ENCODE data around the gene UIMC1.

The UIMC1 gene

DNA sequence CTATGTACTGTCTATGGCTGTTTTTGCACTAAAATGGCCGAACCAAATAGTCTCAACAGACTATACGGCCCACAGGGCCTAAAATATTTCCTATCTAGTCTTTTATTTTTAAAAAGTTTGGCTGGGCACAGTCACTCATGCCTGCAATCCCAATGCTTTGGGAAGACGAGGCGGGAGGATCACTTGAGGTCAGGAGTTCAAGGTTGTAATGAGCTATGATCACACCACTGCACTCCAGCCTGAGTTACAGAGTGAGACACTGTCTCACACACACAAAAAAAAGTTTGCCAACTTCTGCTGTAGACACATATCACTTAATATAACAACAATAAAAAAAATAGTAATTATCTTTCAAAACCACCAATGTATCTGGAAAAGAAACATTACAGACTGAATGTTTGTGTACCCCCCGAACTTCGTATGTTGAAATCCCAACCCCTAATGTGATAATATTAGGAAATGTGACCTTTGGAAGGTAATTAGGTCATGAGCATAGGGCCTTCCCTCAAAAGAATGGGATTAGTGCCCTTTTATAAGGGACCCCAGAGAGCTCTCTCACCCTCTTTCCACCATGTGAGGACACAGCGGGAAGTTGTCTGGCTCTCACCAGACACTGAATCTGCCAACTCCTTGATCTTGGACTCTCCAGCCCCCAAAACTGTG lies 53.9 kb downstream of the UIMC1 start:
- DNase-seq (ENCODE audit: low spot score): no peak

DNA sequence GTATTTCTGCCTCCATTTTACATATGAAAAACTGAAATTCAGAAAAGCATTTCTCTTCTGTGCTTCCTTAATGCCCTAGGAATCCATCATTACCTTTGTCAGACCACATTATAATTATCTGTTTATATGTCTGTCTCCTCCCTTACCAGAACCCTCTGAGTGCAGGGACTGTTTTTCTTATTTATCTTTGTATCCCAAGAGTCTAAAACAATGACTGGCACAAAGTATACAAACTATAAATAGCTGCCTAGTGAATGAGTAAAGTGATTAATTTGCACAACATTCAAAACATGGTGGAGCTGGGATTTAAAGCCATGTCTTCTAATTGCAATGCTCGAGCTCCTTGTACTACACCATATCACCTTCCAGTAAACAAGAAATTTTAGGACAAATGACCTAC lies 58.1 kb downstream of the UIMC1 start:
- no peak for DNase-seq (ENCODE audit: low spot score)

DNA sequence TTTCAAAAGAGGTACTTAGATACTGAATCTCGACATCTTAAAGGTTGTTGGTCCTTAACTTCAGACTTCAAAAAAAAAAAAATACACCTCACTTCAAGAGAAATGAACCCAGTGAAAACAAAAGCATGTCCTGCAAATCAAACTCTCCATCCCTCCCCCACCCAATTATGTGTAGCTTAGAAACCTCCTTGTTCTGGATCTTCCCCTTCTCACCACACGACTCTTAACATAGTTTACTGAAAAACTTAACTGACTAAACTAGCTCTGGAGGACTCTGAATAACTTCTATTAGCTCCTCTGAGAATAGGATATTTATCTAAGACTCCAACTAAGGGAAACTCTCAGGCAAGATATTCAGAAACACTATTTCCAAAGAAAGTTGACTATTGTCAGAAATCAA lies 58.7 kb downstream of the UIMC1 start:
- no peak for DNase-seq (ENCODE audit: low spot score)

DNA sequence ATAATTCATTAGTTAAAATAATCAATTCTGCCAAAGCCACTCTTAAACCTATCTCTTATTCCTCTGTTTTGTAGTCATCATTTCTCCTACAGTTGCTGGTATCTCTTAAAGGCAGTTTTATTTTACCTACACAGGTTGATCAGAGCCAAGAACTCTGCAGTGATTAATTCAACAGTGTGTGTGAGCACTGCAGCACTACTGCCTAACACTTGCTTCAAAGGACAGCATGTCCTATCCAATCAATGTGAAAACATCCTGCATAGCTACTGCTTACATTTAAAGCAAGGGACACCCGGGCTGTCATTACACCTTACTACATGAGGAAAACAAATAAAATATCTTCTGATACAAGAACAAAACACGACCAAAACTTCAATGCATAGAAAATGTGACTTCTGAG lies 62.3 kb downstream of the UIMC1 start:
- no peak for DNase-seq (ENCODE audit: low spot score)

DNA sequence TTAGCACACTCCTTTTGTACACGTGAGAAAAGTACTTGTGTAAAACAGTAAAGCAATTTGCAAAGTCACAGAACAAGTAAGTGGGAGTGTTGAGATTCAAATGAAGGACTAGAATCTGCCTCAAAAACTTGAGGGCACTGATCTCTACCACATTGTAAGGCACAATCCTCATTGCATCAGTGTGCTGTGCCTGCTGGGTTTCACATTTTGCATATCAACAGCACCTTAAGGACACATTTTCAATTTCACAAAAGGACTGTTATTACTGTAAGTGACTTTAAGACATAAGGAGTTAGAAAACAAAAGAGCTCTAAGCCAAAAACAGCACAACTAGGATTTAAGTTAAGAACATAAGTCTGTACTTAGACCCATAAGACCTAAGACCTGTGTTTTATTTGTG lies 62.8 kb downstream of the UIMC1 start:
- no peak for DNase-seq (ENCODE audit: low spot score)

DNA sequence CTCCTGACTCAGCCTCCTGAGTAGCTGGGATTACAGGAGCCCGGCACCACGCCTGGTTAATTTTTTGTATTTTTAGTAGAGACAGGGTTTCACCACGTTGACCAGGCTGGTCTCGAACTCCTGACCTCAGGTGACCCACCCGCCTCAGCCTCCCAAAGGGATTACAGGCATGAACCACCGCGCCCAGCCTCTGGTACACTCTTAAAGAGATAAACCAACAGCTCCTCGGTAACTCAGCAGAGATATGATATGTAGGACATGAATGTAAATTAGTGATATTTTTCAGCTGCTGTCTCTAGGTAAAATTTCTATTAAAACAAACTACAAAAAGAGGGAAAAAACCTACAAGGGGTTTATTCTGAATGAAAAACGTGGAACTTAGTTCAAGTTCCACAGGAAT lies 64.6 kb downstream of the UIMC1 start:
- DNase-seq (ENCODE audit: low spot score): no peak

DNA sequence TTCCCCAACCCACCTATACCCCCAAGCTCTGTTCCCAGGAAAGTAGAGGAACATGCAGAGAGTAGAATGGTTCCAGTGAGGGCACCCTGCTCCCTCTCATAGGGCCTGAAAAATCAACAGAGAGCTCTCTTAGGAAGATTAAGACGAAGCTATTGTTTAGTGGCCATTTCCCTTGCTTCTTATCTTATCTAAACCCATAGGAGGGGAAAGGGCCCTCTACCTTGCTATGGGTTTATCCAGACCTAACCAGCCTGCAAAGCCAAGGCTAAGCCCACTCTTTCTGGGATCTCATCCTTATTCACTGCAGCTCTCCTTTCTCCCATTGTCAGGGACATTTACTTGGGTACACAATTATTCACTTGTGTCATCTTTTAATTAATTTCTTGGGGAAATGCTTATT lies 68.1 kb downstream of the UIMC1 start:
- DNase-seq (ENCODE audit: low spot score): no peak

DNA sequence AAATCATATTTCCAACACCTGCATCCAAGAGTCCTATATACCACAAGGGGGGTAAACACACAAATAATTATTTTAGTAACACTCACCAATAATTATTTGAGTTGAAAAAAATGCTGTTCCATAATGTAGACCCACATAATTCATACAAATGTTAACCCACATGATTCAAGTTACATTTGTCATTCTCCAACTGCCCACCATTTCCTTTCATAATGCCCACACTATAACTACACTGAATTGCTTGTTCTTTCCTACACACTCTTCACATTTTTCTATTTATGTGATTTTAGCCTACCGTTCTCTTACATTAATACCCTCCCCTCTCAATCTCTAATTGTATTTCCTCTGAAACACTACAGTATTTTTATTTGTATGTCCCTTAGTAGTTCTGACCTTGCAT lies 71.6 kb downstream of the UIMC1 start:
- no peak for DNase-seq (ENCODE audit: low spot score)

DNA sequence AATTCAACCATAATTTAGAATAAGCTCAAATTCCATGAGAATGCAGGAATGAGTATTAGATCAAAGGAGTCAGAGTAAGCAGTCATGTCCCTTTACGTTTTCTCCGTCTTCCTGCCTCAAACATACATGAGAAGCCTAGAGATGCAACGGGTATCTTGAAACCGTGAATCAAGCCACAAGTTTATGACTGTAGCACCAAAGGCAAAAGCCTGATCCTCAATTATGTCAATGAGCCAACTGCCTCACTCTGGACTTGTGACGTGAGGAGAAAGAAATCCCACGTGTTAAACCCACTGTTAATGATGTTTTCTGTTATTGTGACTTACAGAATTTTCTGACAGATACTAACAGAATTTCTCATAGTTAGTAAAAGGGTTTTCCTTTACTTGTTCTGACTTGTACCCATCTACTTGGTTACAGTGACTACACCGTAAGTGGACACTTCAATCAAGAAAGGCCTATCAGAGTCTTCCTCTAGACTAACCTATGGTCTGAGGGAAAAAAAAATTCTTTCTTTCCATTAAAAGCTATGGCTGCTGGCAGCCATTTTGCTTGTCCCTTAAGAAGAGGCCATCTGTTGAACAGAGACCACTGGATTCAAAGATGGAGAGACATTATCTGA lies 72.2 kb downstream of the UIMC1 start:
- no peak for DNase-seq (ENCODE audit: low spot score)

DNA sequence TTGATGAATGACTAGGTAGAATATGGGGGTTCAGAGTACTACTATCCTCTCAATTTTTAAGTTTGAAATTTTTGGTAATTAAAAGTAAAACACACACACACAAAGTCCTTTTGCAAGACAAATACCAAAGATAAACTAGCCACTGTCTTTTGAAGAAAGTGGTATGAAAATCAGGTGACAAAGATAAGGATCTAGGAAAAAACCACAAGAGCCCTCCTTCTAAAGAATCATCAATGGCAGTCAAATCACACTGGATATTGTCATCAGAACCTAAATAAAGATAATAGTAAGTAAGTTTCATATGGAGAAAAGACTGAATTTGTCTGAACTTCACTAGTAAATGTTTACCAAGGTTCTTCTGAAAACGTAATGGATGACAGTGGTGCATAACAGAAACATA lies 76.9 kb downstream of the UIMC1 start:
- DNase-seq (ENCODE audit: low spot score): no peak

DNA sequence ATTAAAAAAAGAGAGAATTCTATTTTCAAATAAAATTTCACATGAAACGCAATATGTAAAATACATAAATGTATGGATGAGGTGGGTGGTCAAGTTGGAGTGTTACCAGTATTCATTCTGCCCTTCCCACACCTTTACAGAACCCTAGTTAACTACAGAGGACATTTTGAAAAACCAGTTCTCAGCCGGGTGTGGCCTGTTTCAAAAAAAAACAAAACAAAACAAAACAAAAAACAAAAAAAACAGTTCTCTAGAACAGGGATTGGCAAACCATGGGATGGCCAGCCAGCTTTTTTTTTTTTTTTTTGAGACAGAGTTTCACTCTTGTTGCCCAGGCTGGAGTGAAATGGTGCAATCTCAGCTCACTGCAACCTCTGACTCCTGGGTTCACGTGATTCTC lies 79.0 kb downstream of the UIMC1 start:
- DNase-seq (ENCODE audit: low spot score): no peak

DNA sequence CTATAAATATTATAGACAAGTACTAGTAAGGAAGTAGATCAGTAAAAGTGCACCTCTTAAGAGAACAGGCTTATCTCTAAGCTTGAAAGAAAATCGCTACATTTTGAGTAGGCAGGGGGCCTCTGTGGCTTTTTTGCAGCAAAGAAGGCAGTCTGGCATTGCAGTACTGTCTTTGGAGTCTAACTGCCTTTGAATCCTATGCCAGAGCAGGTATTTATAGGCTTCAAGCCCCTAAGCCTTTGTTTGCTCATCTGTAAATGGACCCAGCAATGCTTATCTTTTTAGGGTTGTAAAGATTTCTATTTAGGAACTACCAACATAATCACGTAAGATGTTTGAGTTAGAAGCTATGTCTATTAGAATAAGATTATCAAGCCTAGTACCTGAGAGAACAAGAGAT lies 83.8 kb downstream of the UIMC1 start:
- DNase-seq (ENCODE audit: low spot score): no peak

DNA sequence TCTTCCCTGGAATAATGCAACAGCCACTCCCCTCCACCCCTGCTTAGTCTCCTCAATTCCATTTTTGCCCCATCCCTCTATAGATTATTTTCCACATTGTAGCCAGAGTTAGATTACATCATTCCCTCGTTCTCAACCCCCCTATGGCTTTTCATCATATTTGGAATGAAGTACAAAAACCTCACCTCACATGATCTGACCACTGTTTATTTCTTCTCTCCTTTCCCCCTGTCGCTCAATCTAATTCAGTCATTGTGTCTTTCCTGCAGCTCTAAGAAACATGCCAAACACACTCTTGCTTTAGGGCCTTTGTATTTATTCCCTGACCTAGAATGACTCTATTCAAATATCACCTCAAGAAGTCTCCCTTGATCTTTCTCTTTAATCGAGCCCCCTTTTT lies 84.9 kb downstream of the UIMC1 start:
- no peak for DNase-seq (ENCODE audit: low spot score)

DNA sequence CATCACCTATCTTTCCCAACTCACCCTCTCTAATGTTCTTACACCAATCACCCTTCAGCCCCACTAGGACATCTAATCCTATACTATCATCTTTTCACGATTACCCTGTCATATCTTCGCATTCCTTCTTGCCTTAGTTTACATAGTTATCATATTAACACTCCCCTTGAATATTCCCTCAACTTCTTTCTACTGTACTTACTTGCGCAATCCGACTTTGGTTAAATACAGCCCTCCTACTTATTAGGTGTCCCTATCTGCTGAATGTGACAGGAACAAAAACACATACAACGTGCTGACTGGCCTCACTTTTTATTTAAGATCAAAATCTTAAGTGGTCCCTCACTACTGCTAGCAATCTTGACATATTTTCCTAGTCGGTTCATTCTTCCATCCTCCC lies 88.0 kb downstream of the UIMC1 start:
- DNase-seq (ENCODE audit: low spot score): no peak

DNA sequence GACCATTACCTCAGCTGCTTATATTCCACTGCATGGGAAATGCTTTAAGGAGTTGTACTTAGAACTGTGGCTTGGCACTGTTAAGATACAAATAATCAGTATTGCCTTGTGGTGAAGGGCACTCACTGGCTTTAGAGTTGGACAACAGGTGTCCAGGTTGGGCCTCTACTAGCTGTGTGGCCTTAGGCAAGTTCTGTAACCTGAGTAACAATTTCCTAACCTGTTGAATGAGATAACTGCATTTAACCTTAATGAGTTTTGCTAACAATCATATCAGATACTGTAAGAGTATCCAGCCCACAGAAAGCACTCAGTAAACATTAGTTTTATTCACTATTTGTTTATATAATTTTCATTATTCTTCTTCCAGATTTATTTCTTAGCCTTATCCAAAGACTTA lies 90.2 kb downstream of the UIMC1 start:
- no peak for DNase-seq (ENCODE audit: low spot score)

DNA sequence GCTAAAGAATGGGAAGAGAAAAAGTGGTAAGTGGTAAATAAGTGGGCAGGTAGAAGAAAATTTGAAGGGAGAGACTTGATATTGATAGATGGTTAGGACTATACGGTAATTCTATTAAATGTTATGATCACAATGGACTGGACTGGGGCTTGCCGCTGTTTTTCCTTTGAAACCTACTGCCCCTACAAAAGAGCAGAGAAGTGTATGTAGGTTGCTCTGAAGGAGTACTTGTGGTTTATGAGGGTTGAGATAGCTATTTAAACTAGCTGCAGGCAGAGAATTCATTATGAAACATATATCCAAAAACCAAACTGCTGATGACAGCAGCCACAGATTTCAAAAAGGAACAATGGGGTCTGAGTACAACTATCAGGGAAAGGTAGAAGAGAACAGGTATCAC lies 90.7 kb downstream of the UIMC1 start:
- no peak for DNase-seq (ENCODE audit: low spot score)

DNA sequence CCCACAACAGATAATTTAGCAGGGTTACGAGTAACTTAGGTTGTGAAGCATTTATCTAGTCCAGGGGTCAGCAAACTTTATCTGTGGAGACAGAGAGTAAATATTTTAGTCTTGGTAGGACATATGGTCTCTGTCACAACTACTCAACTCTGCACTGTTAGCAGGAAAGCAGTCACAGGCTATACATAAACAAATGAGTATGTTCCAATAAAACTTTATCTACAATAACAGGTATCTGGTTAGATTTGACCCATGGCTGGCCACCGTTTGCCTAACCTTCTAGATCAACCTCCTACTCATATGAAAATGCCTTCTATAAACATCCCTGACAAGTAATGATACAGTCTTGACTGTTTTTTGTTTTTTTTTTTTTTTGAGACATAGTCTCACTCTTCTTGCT lies 94.5 kb downstream of the UIMC1 start:
- no peak for DNase-seq (ENCODE audit: low spot score)

DNA sequence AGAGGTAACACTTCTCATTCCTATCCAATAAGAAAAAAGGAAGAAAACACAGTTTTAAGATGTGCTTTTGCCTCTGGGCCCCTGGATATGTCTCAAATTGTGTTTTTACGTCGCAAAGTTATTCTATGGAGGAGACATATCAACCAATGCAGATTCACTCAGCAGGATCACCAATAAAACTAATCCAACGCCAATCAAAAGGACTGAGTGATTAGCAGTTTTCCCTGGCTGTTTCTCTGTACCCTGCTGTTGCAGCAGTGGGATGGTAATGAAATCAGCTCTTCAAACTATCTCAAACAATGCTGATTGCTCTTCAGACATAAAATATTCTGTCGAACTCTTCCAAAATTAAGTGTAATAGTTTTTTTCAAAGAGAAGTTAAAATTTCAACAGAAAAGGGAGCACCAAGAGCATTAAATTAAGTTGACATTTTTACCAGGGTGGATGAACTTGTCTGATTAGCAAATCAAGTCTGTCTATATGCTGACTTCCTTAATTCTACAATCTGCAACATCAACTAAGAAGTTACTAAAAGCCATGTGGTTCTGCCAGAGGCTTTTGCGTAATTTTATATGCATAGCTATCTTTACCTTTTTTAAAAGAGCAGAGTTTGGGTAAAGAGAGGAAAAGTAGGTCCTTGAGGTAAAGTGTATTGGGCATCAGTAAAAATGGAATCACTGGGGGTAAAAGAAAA lies 97.8 kb downstream of the UIMC1 start:
- DNase-seq (ENCODE audit: low spot score): no peak

DNA sequence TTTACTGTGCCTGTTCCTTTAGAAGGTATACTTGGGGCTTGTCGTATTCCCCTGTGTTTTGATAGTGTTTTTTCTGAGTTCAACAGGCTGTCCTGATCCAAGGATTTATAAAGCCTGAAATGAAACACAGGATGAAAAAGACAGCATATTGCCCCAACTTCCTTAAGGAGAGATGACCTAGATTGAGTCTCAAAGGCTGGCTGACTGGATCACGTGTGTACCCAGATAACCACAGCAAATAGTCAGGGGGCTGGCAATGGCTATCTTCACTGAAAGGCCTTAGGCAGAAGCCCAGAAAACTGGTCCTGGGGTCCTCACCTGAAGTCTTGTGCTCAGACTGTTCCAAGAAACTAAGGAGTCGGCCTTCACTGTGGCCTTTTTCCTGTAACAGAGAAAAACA lies 99.8 kb downstream of the UIMC1 start:
- no peak for DNase-seq (ENCODE audit: low spot score)

DNA sequence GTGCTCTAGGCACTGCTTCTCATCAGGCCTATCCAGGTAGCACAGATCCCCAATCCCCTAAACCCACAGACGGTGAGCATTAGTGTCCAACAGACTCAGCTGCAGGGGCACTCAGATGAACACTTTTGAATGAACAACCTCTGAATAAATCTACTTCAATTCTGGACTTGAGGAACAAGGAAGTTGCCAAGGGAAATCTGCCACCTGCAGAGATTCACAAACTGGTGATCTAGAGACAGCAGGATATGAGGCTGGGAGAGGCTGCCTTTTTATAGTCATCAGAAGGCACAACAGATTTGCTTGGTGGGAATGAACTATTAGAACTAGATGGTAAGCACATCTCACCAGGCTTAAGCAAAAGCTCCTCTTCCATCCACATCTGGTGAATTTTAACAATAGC lies 100.5 kb downstream of the UIMC1 start:
- no peak for DNase-seq (ENCODE audit: low spot score)

DNA sequence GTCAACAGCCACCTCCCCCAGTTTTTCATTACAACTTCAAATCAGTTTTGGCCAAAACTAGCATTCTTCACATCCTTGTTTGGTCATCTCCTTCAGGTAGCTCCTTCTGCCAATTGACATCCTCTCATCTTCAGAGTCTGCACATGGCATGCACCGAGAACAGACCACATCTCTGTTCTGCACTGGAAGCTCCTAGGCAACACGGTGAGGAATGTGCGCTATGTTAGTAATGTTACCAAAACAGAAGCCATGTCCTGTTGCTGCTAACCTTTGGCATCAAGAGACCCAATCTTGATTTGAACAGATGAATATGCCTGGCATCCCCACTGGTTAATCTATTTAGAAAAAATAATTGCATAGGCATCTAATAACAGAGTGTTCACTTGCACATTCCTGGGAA lies 102.3 kb downstream of the UIMC1 start:
- DNase-seq (ENCODE audit: low spot score): no peak

DNA sequence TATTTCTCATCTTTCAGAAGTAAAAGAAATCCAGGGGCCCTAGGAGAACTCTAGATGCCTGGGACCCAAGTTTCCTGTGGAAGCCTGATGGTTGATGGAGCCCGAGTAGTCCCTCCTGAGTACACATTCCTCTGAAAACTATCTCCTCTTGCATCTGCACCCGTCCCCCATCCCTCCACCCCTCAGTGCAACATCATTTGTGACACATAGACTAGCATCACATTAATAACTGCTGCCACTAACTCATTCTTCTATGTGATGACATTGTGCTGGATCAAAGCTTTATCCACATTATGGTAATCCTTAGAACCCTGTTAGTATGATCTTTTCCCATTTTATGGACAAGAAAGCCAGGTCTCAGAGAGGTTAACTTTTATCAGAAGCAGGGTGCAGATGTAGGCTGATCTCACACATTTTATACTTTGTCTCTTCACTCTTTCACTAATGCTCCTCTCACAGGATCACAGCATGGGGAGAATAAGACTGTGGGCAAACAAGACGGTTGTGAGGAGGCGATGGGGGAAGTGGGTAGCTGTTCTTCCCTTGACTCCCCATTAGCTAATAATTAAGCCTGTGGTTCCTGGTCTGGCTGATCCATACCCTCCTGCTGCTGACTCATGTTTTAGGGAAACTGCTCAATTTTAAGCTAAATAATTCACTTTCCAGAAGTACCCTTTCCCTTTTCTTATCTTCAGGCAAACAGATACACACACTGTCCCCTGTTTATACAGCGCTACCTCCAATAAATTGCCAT lies 103.5 kb downstream of the UIMC1 start:
- DNase-seq (ENCODE audit: low spot score): no peak

Measured in COLO829 (cell line).